H9 (cell line): ENCODE measurements around the gene KCNV2. TPM values are rescaled to one million over a fixed set of nuclear protein-coding genes. Genes with fewer than 3 reads are reported as not detected.

Experiments
- DNase-seq: peaks from one replicate; pipeline ENCODE4 v3.0.0-alpha.2; 2017
- H2AFZ ChIP-seq: one replicate; pipeline ENCODE4 v1.6.1; 2013; ENCODE audit warnings: mild to moderate bottlenecking, low read length, control low read depth, moderate library complexity
- H2AK5ac ChIP-seq: 2 replicates; pipeline ENCODE4 v1.6.1; 2013; ENCODE audit warnings: low read length, control low read depth, mixed read lengths; ENCODE audit not compliant: insufficient read length
- H2BK120ac ChIP-seq: one replicate; pipeline ENCODE4 v1.6.1; 2013; ENCODE audit warnings: low read depth, mild to moderate bottlenecking, low read length, control low read depth, inconsistent platforms; ENCODE audit not compliant: poor library complexity, severe bottlenecking
- H2BK12ac ChIP-seq: 2 replicates; pipeline ENCODE4 v1.6.1; 2013; ENCODE audit warnings: low read length, control low read depth, mixed read lengths, low read depth; ENCODE audit not compliant: insufficient read length
- H2BK15ac ChIP-seq: 2 replicates; pipeline ENCODE4 v1.6.1; 2013; ENCODE audit warnings: low read depth, low read length, control low read depth
- H2BK20ac ChIP-seq: one replicate; pipeline ENCODE4 v1.6.1; 2013; ENCODE audit warnings: low read depth, mild to moderate bottlenecking, low read length, control low read depth, inconsistent platforms; ENCODE audit not compliant: poor library complexity, severe bottlenecking
- H2BK5ac ChIP-seq: 2 replicates; pipeline ENCODE4 v1.6.1; 2013; ENCODE audit warnings: low read length, control low read depth, mixed read lengths; ENCODE audit not compliant: insufficient read length
- H3K14ac ChIP-seq: 2 replicates; pipeline ENCODE4 v1.6.1; 2013; ENCODE audit warnings: low read length, control low read depth; ENCODE audit not compliant: insufficient read depth
- H3K18ac ChIP-seq: 2 replicates; pipeline ENCODE4 v1.6.1; 2013; ENCODE audit warnings: low read depth, mild to moderate bottlenecking, mixed read lengths, low read length, control low read depth; ENCODE audit not compliant: insufficient read length
- H3K23ac ChIP-seq: 2 replicates; pipeline ENCODE4 v1.6.1; 2013; ENCODE audit warnings: low read length, control low read depth, mixed read lengths, low read depth; ENCODE audit not compliant: insufficient read length
- H3K23me2 ChIP-seq: 2 replicates; pipeline ENCODE4 v1.6.1; 2013; ENCODE audit warnings: low read depth, mild to moderate bottlenecking, mixed read lengths, low read length, control low read depth; ENCODE audit not compliant: insufficient read length, poor library complexity, severe bottlenecking
- H3K27ac ChIP-seq: 2 replicates; pipeline ENCODE4 v1.5.1; 2013; ENCODE audit warnings: low read length, control low read depth, mixed read lengths, low read depth; ENCODE audit not compliant: insufficient read length
- H3K27me3 ChIP-seq: 2 replicates; pipeline ENCODE4 v1.6.1; 2013; ENCODE audit warnings: low read length, control low read depth, inconsistent platforms; ENCODE audit not compliant: insufficient read depth
- H3K4ac ChIP-seq: 2 replicates; pipeline ENCODE4 v1.6.1; 2013; ENCODE audit warnings: low read depth, mild to moderate bottlenecking, control low read depth, inconsistent platforms, low read length, moderate library complexity
- H3K4me1 ChIP-seq: 2 replicates; pipeline ENCODE4 v1.6.1; 2013; ENCODE audit warnings: low read length, control low read depth, inconsistent platforms; ENCODE audit not compliant: insufficient read depth
- H3K4me2 ChIP-seq: 2 replicates; pipeline ENCODE4 v1.6.1; 2013; ENCODE audit warnings: low read length, control low read depth, mixed read lengths; ENCODE audit not compliant: insufficient read length, insufficient read depth
- H3K56ac ChIP-seq: 2 replicates; pipeline ENCODE4 v1.6.1; 2013; ENCODE audit warnings: low read depth, mild to moderate bottlenecking, mixed read lengths, low read length, control low read depth; ENCODE audit not compliant: insufficient read length
- H3K79me1 ChIP-seq: 2 replicates; pipeline ENCODE4 v1.6.1; 2013; ENCODE audit warnings: low read depth, mild to moderate bottlenecking, moderate library complexity, low read length, control low read depth, inconsistent platforms; ENCODE audit not compliant: insufficient read depth, poor library complexity, severe bottlenecking
- H3K79me2 ChIP-seq: 2 replicates; pipeline ENCODE4 v1.6.1; 2013; ENCODE audit warnings: low read length, control low read depth, inconsistent platforms; ENCODE audit not compliant: insufficient read depth
- H3K9ac ChIP-seq: 2 replicates; pipeline ENCODE4 v1.6.1; 2013; ENCODE audit warnings: low read length, control low read depth, mixed read lengths; ENCODE audit not compliant: insufficient read length; ENCODE audit errors: extremely low read depth
- H3K9me3 ChIP-seq: one replicate; pipeline ENCODE4 v1.6.1; 2013; ENCODE audit warnings: low read depth, low read length, inconsistent platforms; ENCODE audit not compliant: control insufficient read depth
- H3T11ph ChIP-seq: one replicate; pipeline ENCODE4 v1.6.1; 2013; ENCODE audit warnings: mild to moderate bottlenecking, low read length, control low read depth, inconsistent platforms
- H4K20me1 ChIP-seq: one replicate; pipeline ENCODE4 v1.6.1; 2013; ENCODE audit not compliant: control insufficient read depth, insufficient read length, insufficient read depth
- H4K5ac ChIP-seq: 2 replicates; pipeline ENCODE4 v1.6.1; 2013; ENCODE audit warnings: low read depth, mild to moderate bottlenecking, mixed read lengths, low read length, control low read depth; ENCODE audit not compliant: insufficient read length
- H4K8ac ChIP-seq: replicated peaks from 2 replicates; pipeline ENCODE4 v1.6.1; 2013; ENCODE audit warnings: low read length, control low read depth, mixed read lengths, low read depth; ENCODE audit not compliant: insufficient read length
- H4K91ac ChIP-seq: 2 replicates; pipeline ENCODE4 v1.6.1; 2013; ENCODE audit warnings: low read depth, mild to moderate bottlenecking, moderate library complexity, mixed read lengths, low read length, control low read depth; ENCODE audit not compliant: insufficient read length
- H3K27ac Mint-ChIP-seq, 3 experiments: 2 replicates in 2 of 3; 3 replicates in 1 of 3; pipeline ENCODE4 v1.8.0; 2020 to 2021; ENCODE audit warnings: mixed read lengths in 3 of 3, mild to moderate bottlenecking in 1 of 3, moderate library complexity in 1 of 3
- H3K27me3 Mint-ChIP-seq: 2 replicates; pipeline ENCODE4 v1.8.0; 2021; ENCODE audit warnings: low read depth, mild to moderate bottlenecking, moderate library complexity, mixed read lengths
- H3K36me3 Mint-ChIP-seq, 3 experiments: 2 replicates in 2 of 3; 3 replicates in 1 of 3; pipeline ENCODE4 v1.8.0; 2020 to 2021; ENCODE audit warnings: low read depth in 3 of 3, mixed read lengths in 3 of 3; ENCODE audit not compliant: insufficient read depth in 1 of 3
- H3K4me1 Mint-ChIP-seq, 2 experiments: 2 replicates each; pipeline ENCODE4 v1.8.0; 2020; ENCODE audit warnings: mixed read lengths in 2 of 2
- H3K4me3 Mint-ChIP-seq, 2 experiments: 2 replicates in 1 of 2; 3 replicates in 1 of 2; pipeline ENCODE4 v1.8.0; 2020 to 2021; ENCODE audit warnings: mild to moderate bottlenecking in 2 of 2, mixed read lengths in 2 of 2, moderate library complexity in 1 of 2
- H3K9me3 Mint-ChIP-seq, 2 experiments: 2 replicates in 1 of 2; 3 replicates in 1 of 2; pipeline ENCODE4 v1.8.0; 2020; ENCODE audit warnings: mild to moderate bottlenecking in 2 of 2, mixed read lengths in 2 of 2, moderate library complexity in 1 of 2
- WGBS: extraction: QIAGEN DNeasy Blood & Tissue Kit; methylation state at CpG from one replicate; pipeline ENCODE4 v1.1.7; 2013; ENCODE audit warnings: missing lambda C conversion rate, low lambda C conversion rate, mixed read lengths; ENCODE audit not compliant: insufficient read length; ENCODE audit errors: extremely low coverage; 5-methylcytosine and 5-hydroxymethylcytosine counted together
- total RNA-seq: library from RNA; stranded (reverse); gene quantifications from 2 replicates; pipeline ENCODE4 v1.2.1, GENCODE V29; 2021
- TF ChIP-seq, protein P1 (sequence below): fragments of 200-600 bp; sonication (generic); conservative IDR thresholded peaks from 3 replicates; pipeline ENCODE4 v1.8.0; 2021; ENCODE audit warnings: antibody characterized with exemption, mild to moderate bottlenecking

Gene KCNV2
- total RNA-seq, 1 experiment from 2014 or later: not detected

GRCh38 chr9:2675834-2676233, 41.5 kb upstream of the KCNV2 start:
- Histone ChIP-seq H3K56ac (no peak overlapping the region), H2BK120ac (no peak overlapping the region), H3K9me3 (no peaks in the 10 kb centered on the region), H2AFZ (no peak overlapping the region), H4K8ac (no peak overlapping the region), H3K18ac (no peak overlapping the region), H3K23me2 (no peaks in the 10 kb centered on the region), H3K27ac (no peak overlapping the region), H4K91ac (no peak overlapping the region), H3K4me1 (peaks cover 4% of the 10 kb centered on the region; the same call in 1 of the 2 replicates), H3K79me2 (no peaks in the 10 kb centered on the region), H3K27me3 (no peaks in the 10 kb centered on the region), H2BK15ac (no peak overlapping the region), H3K23ac (no peak overlapping the region), H3K4me2 (no peak overlapping the region), H2BK20ac (no peak overlapping the region), H2BK5ac (no peak overlapping the region), H4K20me1 (no peaks in the 10 kb centered on the region), H3K9ac (no peak overlapping the region), H3K4ac (no peak overlapping the region), H3K79me1 (no peaks in the 10 kb centered on the region), H4K5ac (no peak overlapping the region), H2BK12ac (no peak overlapping the region), H3T11ph (no peak overlapping the region), H3K14ac (no peak overlapping the region), H2AK5ac (no peak overlapping the region)
- no peak for DNase-seq
- peak overlapping the region in 1 of 3 experiments; percentile 19; a peak in 1 of 7 replicates for H3K27ac Mint-ChIP-seq
- H3K4me1 Mint-ChIP-seq: peaks cover 8 to 12% of the 10 kb centered on the region in 2 experiments
- no peaks in the 10 kb centered on the region for H3K9me3 Mint-ChIP-seq
- no peaks in the 10 kb centered on the region; the same call in 1 of the 2 replicates for H3K27me3 Mint-ChIP-seq
- no CpG with 5 or more reads among the region's 1 CpG for WGBS
- H3K4me3 Mint-ChIP-seq: no peak overlapping the region
- no peaks in the 10 kb centered on the region for H3K36me3 Mint-ChIP-seq
- TF ChIP-seq, protein P1, sequence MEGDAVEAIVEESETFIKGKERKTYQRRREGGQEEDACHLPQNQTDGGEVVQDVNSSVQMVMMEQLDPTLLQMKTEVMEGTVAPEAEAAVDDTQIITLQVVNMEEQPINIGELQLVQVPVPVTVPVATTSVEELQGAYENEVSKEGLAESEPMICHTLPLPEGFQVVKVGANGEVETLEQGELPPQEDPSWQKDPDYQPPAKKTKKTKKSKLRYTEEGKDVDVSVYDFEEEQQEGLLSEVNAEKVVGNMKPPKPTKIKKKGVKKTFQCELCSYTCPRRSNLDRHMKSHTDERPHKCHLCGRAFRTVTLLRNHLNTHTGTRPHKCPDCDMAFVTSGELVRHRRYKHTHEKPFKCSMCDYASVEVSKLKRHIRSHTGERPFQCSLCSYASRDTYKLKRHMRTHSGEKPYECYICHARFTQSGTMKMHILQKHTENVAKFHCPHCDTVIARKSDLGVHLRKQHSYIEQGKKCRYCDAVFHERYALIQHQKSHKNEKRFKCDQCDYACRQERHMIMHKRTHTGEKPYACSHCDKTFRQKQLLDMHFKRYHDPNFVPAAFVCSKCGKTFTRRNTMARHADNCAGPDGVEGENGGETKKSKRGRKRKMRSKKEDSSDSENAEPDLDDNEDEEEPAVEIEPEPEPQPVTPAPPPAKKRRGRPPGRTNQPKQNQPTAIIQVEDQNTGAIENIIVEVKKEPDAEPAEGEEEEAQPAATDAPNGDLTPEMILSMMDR: no peak
